GM21360 (cell line): Measurements from ENCODE around the gene EVX1.

Source experiments
- ATAC-seq: cut with Tn5 transposase; IDR thresholded peaks from one replicate; pipeline ENCODE4 v1.9.1; 2021; ENCODE audit warnings: mild to moderate bottlenecking, moderate library complexity; ENCODE audit not compliant: unreplicated experiment

Gene EVX1

GRCh38 chr7:27248427-27248806 is 5.8 kb downstream of the EVX1 start:
- ATAC-seq, result no peak

DNA sequence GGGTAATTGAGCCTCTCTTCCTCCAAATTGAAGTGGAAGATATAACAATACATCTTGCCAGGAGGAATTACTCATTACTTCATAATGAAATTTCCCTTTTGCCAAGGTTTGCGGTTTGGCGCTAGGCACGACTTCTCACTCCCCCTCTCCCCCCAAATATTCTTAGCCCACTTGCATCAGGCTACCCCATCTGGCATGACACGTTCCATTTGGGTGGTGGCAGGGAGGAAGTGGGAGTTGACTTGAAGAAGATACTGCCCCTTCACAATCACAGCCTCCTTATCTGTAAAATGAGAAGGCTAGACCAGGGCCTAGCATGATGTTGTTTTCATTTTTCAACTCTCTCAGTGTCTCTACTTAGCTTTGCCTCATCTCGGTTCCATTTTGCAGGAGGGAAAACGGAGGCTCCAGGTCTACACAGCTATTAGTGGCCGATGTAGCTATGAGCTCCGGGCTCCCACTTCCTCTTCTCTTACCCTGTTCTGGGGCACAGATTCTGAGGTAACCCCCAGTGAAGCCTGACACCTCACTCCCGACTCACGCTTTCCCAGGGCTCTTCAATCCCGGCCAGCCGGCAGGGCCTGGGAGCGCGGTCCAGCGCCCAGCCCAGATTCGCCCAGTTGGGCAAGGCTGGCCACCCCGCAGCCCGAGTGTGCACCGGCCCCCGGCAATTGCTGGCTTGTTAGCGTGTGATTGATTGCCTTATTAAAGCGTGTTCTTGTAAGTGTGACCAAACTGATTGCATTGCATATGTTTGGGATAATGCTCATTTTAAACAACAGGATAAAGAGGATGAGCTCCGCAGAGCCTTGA is 6.5 kb downstream of the EVX1 start:
- no peak for ATAC-seq

- no peak for ATAC-seq
Observed at GRCh38 chr7:27249724-27250556, 7.3 kb downstream of the EVX1 start.

DNA sequence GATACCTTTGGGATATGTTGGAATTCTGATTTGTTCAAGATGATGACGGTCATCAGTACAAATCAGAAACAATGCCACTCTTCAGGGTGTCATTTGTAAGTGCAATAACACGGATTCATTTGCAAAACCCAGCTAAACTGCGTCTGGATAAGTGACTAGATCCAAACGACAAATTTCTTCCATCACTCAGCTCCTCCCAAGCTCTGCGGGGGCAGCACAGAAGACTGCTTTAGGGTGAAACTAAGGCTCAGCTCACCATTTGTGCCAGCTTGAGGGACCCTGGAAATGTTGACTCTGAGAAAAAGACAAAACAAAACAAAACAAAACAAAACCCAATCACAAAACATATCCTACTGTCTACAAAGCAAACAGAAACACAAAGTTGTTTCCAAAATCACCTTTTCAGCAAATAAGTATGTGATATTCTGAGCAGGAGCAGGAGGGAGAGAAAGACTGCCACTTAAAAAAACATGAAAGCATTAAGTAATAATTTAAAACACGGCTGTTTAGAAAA is 8.0 kb downstream of the EVX1 start:
- ATAC-seq, result no peak

GRCh38 chr7:27251136-27251651 is 8.6 kb downstream of the EVX1 start:
- no peak for ATAC-seq

GRCh38 chr7:27251652-27252590 is 9.3 kb downstream of the EVX1 start:
- ATAC-seq, result no peak

DNA sequence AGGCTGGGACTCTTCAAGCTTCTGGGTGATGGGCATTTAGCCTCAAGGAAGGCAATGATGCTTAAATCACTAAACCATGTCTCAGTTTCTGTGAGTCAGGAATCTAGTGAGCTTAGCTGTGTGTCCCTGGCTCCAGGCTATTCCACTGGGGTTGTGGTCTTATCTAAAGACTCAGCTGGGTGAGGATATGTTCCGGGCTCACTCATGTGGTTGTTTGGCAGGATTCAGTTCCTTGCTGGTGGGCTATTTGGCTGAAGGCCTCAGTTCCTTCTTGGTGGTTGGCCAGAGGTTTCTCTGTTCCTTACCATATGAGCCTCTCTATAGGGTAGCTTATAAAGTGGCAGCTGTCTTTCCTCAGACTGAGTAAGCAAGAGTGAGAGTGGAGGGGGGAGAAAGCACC is 12.0 kb downstream of the EVX1 start:
- ATAC-seq, result no peak

DNA sequence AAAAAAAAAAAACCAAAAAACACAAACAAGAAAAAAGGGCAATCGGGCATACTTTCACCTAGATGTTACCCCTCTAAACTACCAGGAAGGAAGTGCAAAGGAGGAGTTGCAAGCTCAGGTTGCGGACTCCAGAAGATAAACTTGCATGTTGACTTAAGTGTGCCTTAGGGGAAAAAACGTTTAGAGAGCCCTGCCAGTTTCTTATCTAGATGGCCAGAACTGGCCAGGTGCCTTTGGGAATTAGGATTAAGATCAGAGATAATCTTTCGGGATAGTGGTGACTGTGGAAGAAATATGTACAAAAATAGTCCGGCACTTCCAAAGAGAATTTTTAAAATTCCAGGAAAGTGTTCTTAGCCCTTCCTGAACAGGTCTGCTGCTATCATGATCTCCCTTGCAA is 17.6 kb downstream of the EVX1 start:
- ATAC-seq, result no peak

DNA sequence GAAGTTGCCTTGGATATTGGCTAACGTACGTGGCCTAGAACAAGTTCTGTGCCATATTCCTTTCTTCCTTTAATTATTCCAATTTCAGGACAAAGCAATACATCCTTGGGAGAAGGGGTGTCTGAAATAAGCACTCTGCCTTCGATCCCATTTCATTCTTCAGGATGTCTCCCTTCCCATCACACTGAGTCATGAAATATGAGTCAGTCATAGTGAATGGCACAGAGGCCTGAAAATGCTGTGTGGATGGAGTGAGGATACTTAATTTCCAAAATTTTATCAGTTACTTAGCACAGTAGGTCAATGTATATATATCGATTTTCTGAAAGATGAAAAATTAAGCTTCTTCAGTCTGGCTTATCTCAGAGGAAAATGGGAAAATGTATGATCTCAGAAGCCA is 19.5 kb downstream of the EVX1 start:
- no peak for ATAC-seq

GRCh38 chr7:27263781-27264180 is 21.2 kb downstream of the EVX1 start:
- ATAC-seq, result no peak

- ATAC-seq, result no peak
Observed at GRCh38 chr7:27269455-27269854, 26.9 kb downstream of the EVX1 start.

DNA sequence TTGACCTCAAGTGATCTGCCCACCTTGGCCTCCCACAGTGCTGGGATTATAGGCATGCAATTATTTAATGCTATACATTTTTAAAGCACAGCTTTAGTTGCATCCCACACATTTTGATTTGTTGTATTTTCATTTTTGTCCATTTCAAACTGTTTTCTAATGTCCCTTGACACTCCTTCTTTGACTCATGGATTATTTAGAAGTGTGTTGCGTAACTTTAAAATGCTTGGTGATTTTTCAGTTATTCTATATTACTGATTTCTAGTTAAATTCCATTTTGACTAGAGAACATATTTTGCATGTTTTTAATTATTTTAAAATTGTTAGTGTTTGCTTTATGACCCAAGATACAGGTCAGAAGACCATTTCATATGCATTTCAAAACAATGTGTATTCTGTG is 28.8 kb downstream of the EVX1 start:
- ATAC-seq, result no peak

GRCh38 chr7:27277628-27278027 is 35.0 kb downstream of the EVX1 start:
- no peak for ATAC-seq

GRCh38 chr7:27283558-27283957 is 41.0 kb downstream of the EVX1 start:
- ATAC-seq, result no peak

GRCh38 chr7:27295236-27295635 is 52.6 kb downstream of the EVX1 start:
- ATAC-seq, result no peak

- ATAC-seq, result no peak
Observed at GRCh38 chr7:27297356-27297755, 54.8 kb downstream of the EVX1 start.
